PC-3 (cell line): Measurements from ENCODE around the gene CARS1.

ENCODE experiments used
- EZH2 ChIP-seq: fragments of 300-600 bp; sonication (generic); IDR thresholded peaks from one replicate; pipeline ENCODE4 v1.6.1; 2017; ENCODE audit warnings: antibody characterized with exemption, mild to moderate bottlenecking, low read length; ENCODE audit not compliant: unreplicated experiment
- EZH2phosphoT487 ChIP-seq: fragments of 300-600 bp; sonication (generic); IDR thresholded peaks from 2 replicates; pipeline ENCODE4 v1.6.1; 2018; ENCODE audit warnings: mild to moderate bottlenecking, antibody characterized with exemption, low read length, borderline replicate concordance
- TF ChIP-seq, protein P1 (sequence below): fragments of 300-600 bp; sonication (generic); conservative IDR thresholded peaks from 2 replicates; pipeline ENCODE4 v1.5.1; 2017; ENCODE audit warnings: antibody characterized with exemption, low read depth, mild to moderate bottlenecking, low read length

DNA sequence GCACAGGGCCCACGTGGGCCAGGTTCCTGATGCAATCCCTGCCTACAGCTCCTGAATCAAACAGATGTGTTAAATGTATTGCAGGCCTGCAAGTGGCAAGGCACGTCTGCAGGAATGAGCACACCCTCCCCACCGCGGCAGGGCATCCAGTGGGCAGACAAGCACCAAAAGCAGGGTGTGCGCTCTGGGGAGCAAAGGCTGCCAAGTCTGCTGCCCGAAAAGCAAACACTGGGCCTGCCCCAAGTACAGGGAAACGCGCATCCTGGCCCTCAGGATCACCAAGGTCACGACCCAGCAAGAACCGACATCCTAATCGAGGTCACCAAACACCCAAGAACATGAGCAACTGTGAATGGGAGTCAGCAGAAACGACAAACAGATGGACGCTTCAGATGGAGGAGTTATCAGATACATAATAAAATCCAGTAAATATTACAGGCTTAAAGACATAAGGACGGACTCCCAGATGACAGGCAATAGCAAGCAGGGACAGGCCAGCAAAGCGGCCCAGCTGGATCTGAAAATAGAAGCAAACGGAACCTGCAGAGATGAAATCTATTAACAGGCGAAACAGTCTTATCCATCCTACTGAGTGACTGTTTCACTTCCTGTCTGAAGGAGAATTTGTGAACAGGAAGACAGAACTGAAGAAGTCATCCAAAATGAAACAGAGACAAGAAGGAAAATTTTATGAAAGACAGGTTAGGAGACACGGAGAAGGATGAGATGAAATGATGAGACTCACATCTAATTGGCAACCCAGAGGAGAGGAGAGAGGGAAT is 26.7 kb downstream of the CARS1 start:
- TF ChIP-seq, protein P1, sequence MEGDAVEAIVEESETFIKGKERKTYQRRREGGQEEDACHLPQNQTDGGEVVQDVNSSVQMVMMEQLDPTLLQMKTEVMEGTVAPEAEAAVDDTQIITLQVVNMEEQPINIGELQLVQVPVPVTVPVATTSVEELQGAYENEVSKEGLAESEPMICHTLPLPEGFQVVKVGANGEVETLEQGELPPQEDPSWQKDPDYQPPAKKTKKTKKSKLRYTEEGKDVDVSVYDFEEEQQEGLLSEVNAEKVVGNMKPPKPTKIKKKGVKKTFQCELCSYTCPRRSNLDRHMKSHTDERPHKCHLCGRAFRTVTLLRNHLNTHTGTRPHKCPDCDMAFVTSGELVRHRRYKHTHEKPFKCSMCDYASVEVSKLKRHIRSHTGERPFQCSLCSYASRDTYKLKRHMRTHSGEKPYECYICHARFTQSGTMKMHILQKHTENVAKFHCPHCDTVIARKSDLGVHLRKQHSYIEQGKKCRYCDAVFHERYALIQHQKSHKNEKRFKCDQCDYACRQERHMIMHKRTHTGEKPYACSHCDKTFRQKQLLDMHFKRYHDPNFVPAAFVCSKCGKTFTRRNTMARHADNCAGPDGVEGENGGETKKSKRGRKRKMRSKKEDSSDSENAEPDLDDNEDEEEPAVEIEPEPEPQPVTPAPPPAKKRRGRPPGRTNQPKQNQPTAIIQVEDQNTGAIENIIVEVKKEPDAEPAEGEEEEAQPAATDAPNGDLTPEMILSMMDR: no peak
- TF ChIP-seq EZH2 (no peak), EZH2phosphoT487 (no peak)
